Activated CD8-positive, alpha-beta memory T cell treated with anti-CD3 and anti-CD28 coated beads for 1 hour (primary cell): ENCODE measurements around the gene NKD2.
"Not testable (repeated sequence)": the region's sequence is repeated elsewhere in the genome, so short reads cannot be mapped to it uniquely, and the experiment has no call there.

Experiments
- DNase-seq, 2 donors: peaks; one replicate each; pipeline ENCODE4 v3.0.0-alpha.2; 2020; ENCODE audit warnings: low read depth in 1 of 2; ENCODE audit errors: extremely low read depth in 1 of 2

The NKD2 gene

DNA sequence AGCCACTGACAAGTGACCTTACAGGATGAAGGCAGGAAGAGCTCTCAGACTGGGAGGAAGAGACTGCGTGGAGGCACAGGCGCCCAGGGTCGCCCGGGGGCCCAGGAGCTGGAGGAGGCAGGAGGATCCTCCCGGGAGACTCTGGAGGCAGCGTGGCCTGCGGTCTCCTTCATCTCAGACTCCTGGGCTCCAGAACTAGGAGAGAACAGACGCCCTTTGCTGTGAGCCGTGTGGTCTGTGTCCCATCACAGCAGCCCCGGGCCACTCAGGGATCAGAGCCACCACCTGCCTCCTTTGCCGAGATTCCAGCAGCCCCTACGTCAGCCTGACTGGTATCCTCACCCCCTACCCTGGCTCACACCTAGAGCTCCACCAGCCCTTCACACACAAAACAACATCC lies 58.1 kb downstream of the NKD2 start:
- DNase-seq: no peak

DNA sequence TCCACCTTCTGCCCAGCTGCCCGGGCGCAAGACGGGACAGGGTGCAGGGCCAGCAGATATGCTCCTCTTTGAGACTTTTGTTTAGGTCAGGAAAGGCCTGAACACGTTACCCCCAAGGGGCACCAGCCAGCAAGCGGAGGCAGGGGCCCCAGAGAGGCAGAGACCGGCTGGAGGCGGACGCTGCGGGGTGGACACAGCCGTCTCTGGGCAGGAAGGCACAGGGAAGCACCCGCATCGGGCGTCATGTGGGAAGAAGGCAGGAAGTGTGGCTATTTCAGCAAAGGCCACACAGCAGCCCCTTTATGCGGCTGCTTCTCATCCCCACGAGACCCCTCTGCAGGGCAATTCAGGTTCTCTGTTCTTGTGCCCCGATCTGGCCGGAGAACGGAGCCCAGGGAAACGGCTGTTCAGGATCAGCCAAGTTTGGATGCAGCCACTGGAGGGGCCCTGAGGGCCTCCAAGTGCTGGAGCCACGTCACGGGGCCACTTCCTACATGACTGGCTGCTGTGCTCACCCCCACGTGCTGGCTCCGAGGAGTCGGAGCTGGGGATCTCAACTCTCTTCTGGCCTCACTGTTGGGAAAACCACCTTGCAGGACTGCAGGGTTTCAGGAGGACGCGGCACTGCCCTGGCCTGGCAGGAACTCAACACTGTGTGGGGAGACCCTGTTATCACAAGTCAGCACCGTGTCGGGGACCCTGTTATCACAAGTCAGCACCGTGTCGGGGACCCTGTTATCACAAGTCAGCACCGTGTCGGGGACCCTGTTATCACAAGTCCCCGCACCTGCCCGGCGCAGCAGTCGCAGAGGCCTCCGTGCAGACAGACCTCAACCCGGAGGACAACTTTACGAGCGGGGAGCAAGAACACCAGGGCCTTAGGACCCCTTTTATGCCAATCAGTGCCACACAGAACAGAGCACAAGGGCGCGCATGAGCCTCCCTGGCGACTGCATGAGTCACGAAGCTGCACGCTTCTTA lies 58.8 kb downstream of the NKD2 start:
- no peak for DNase-seq

- no peak for DNase-seq
Observed at GRCh38 chr5:1068204-1068894, 59.7 kb downstream of the NKD2 start.

- DNase-seq: no peak
Observed at GRCh38 chr5:1068895-1069719, 60.5 kb downstream of the NKD2 start.

GRCh38 chr5:1069720-1070088 lies 61.1 kb downstream of the NKD2 start:
- DNase-seq: no peak

- no peak for DNase-seq
Observed at GRCh38 chr5:1073239-1074102, 64.9 kb downstream of the NKD2 start.

- no peak for DNase-seq
Observed at GRCh38 chr5:1074226-1074625, 65.6 kb downstream of the NKD2 start.

DNA sequence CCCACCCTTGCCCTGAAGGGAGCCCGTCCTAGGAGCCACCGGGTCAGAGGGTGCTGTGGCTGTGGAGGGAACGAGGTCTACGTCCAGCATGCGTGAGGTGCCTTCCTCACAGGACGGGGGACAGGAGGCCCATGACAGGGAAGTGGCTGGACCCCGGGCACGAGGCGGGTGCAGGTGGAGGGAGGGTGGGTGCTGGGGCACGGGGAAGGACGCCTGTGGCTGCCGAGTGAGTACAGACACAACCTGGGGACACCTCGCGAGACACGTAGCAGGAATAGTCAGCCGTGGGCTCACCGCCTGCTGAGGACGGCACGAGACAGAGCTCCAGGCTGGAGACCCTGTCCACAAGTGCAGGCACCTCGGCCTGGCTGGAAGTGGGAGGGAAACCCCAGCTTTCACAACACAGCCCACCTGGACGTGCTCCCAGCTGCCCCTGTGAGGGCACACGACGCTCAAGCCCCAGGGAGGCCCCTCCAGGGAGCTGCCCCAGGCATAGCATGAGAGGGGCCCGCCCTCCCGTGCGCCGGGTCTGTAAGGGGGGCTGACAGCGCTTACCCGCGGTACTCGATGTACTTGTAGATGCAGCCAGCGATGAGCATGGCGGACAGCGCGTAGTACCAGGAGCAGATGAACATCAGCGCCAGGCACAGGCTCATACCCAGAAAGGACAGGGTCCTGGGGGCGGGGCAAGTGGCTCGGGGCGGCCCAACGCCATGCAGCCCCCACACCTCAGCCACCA lies 66.4 kb downstream of the NKD2 start:
- DNase-seq: no peak

- no peak for DNase-seq
Observed at GRCh38 chr5:1075555-1075881, 66.9 kb downstream of the NKD2 start.

GRCh38 chr5:1075931-1076330 lies 67.3 kb downstream of the NKD2 start:
- DNase-seq: no peak

DNA sequence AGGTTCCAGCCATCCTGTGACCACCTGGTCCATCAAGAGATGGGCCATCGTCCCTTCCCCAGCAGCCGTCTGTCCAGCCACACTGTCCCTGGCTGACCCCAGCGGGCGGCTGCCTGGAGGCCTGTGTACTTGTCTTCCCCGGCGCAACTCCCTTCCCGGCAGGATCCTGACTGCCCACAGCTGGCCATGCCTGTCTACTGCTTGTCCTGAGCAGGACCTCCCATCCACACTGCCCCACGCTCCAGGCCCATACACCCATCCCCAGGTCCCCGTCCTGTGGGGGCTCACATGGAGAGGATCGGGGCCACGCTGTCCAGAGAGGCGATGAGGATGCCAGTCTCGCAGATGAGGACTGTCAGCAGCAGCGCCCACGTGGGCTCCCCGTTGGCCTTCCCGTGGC lies 67.8 kb downstream of the NKD2 start:
- DNase-seq: no peak

- DNase-seq: no peak
Observed at GRCh38 chr5:1077026-1077425, 68.4 kb downstream of the NKD2 start.

DNA sequence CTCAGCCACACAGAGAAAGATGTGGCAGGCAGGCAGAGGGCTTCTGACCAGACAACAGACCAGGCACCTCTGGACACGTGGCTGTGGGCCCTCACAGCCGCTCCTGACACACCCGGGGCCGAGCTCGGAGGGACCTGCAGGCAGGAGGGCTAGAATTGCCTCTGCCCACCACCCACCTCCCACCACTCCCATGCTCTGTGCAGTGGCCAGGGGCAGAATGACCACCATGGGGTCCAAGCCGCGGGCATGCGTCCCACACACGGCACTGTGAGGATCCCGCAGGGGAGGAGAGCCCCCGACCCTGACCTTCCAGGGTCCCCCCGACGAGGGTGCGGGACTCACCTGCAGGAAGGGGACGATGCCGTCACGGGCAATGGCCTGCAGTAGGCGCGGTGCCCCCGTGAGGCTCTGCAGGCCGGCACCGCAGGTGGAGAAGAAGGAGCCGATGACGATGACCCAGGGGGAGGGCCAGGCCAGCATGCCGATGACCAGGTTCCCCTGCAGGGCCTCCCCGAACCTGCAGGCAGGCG lies 69.0 kb downstream of the NKD2 start:
- DNase-seq: no peak

- no peak for DNase-seq
Observed at GRCh38 chr5:1078206-1078605, 69.6 kb downstream of the NKD2 start.

GRCh38 chr5:1078851-1079250 lies 70.2 kb downstream of the NKD2 start:
- no peak for DNase-seq

- no peak for DNase-seq
Observed at GRCh38 chr5:1079486-1079885, 70.9 kb downstream of the NKD2 start.

- no peak for DNase-seq
Observed at GRCh38 chr5:1079961-1080360, 71.4 kb downstream of the NKD2 start.

GRCh38 chr5:1080432-1080831 lies 71.8 kb downstream of the NKD2 start:
- DNase-seq: no peak

DNA sequence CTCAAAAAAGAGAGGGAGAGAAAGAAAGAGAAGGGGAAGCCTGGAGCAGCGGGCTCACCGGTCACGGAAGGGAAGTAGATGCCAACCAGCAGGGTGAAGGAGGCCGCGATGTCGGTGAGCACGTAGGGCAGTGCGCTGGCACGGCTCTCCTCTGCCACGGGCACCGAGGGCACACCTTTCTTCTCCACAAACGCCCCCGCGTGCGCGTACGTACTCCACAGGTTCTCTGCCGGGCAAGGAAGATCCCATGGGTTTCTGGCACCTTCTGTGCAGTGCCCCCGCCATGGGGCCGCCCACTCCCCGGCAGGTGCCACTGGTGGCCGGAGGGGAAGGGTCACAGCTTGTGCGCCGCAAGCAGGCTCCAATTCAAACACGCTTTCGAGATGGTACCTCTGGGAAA lies 72.9 kb downstream of the NKD2 start:
- no peak for DNase-seq

DNA sequence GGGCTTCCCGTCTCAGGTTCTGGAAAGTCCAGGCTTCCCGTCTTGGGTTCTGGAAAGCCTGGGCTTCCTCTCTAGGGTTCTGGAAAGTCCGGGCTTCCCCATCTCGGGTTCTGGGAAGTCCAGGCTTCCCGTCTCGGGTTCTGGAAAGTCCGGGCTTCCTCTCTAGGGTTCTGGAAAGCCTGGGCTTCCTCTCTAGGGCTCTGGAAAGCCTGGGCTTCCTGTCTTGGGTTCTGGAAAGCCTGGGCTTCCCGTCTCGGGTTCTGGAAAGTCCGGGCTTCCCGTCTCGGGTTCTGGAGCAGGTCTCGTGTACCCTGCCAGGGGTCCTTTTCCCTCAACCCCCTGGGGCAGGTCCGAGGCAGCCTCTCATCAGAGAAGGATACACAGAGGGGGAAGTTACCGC lies 74.4 kb downstream of the NKD2 start:
- not testable (repeated sequence) for DNase-seq
